Measurements from ENCODE around the gene PXDC1.

The PXDC1 gene

GRCh38 chr6:3751077-3751729, at the start of gene PXDC1:
TSS of gene PXDC1 (minus strand) at chr6:3751713. CDS start at chr6:3751531, 182 bp downstream.
- no peak for DNase-seq (ENCODE audit: low read depth)

- no peak for DNase-seq (ENCODE audit: low read depth)
Observed at GRCh38 chr6:3800850-3801591, 49.5 kb upstream of the PXDC1 start.

GRCh38 chr6:3799719-3800118, 48.2 kb upstream of the PXDC1 start:
- DNase-seq (ENCODE audit: low read depth), result no peak

- DNase-seq (ENCODE audit: low read depth), result no peak
Observed at GRCh38 chr6:3798055-3798919, 46.8 kb upstream of the PXDC1 start.

- no peak for DNase-seq (ENCODE audit: low read depth)
Observed at GRCh38 chr6:3797231-3798054, 45.9 kb upstream of the PXDC1 start.

GRCh38 chr6:3796719-3797041, 45.2 kb upstream of the PXDC1 start:
- no peak for DNase-seq (ENCODE audit: low read depth)

GRCh38 chr6:3795836-3796718, 44.6 kb upstream of the PXDC1 start:
- DNase-seq (ENCODE audit: low read depth), result no peak

- no peak for DNase-seq (ENCODE audit: low read depth)
Observed at GRCh38 chr6:3794092-3794491, 42.6 kb upstream of the PXDC1 start.

- no peak for DNase-seq (ENCODE audit: low read depth)
Observed at GRCh38 chr6:3793545-3793944, 42.0 kb upstream of the PXDC1 start.

GRCh38 chr6:3791526-3792203, 40.2 kb upstream of the PXDC1 start:
- DNase-seq (ENCODE audit: low read depth), result no peak

- no peak for DNase-seq (ENCODE audit: low read depth)
Observed at GRCh38 chr6:3789896-3790558, 38.5 kb upstream of the PXDC1 start.

- DNase-seq (ENCODE audit: low read depth), result no peak
Observed at GRCh38 chr6:3789018-3789895, 37.7 kb upstream of the PXDC1 start.

- no peak for DNase-seq (ENCODE audit: low read depth)
Observed at GRCh38 chr6:3788408-3789017, 37.0 kb upstream of the PXDC1 start.

- DNase-seq (ENCODE audit: low read depth), result no peak
Observed at GRCh38 chr6:3786141-3786540, 34.6 kb upstream of the PXDC1 start.

GRCh38 chr6:3785745-3786098, 34.2 kb upstream of the PXDC1 start:
- DNase-seq (ENCODE audit: low read depth), result no peak

- no peak for DNase-seq (ENCODE audit: low read depth)
Observed at GRCh38 chr6:3784885-3785744, 33.6 kb upstream of the PXDC1 start.

- no peak for DNase-seq (ENCODE audit: low read depth)
Observed at GRCh38 chr6:3784423-3784822, 32.9 kb upstream of the PXDC1 start.

All from activated T-cell treated with anti-CD3 and anti-CD28 coated beads for 48 hours (primary cell).